Measurements from ENCODE around the gene NRARP.

DNA sequence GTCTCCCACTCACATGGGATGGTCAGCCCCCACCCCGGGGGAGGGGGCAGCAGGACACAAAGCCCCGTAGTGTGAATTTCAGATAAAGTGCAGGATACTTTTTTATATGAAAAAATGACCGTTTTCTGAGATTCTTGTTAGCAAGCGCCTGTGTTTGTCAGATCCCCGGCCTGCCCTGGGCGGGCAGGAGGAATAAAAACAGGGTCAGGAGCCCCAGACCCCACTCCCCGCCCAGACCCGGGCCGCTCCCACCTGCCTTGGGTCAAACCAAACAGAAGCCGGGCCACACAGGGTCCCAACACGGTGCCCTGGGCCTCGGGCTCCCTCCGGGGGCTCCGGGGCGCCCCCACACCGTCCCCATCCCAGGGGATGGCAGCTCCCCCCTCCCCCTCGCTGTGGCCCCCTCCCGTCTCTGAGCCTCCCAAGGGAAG, 13.5 kb upstream of the NRARP start:
- TF ChIP-seq POLR2A (IDR thresholded peaks at IDR 0.05; ENCODE audit: low read length) (no peak), GATA1 (IDR thresholded peaks at IDR 0.05; ENCODE audit: low read depth, low read length) (no peak)
